B cell (primary cell): Measurements from ENCODE around the gene ZNRD2. TPM values are rescaled to one million over a fixed set of nuclear protein-coding genes. Genes with fewer than 3 reads are reported as not detected.

Source experiments
- ATAC-seq: fragments of 200-7000 bp; cut with Tn5 transposase; one replicate; pipeline ENCODE4 v1.10.0; 2021; ENCODE audit warnings: low read depth, mild to moderate bottlenecking, moderate number of reproducible peaks, moderate library complexity
- CTCF ChIA-PET: fragments of 350-600 bp; sonication (Branson Sonifier 250); formaldehyde crosslinking; loops from one replicate; lab custom pipeline; 2021; ENCODE audit warnings: antibody characterized with exemption, inconsistent platforms; lab: Charles Lee
- POLR2A ChIA-PET: fragments of 350-600 bp; sonication (Branson Sonifier 250); formaldehyde crosslinking; loops from one replicate; lab custom pipeline; 2021; ENCODE audit warnings: antibody characterized with exemption; lab: Charles Lee
- DNase-seq: peaks from one replicate; pipeline ENCODE4 v3.0.0; 2013
- H2AFZ ChIP-seq: 2 replicates; pipeline ENCODE4 v1.6.1; 2012; ENCODE audit warnings: mild to moderate bottlenecking, low read depth, low read length; ENCODE audit not compliant: insufficient read depth, poor library complexity, severe bottlenecking
- H3K27ac ChIP-seq, 2 donors: 1 replicate in 1 of 2; 2 replicates in 1 of 2; pipeline ENCODE4 v1.5.1; 2012 to 2013; ENCODE audit warnings: low read length in 2 of 2, mild to moderate bottlenecking in 2 of 2, moderate library complexity in 1 of 2
- H3K27me3 ChIP-seq, 4 experiments: fragments of 200-600 bp in 1 of 4; sonication (generic) in 1 of 4; replicated peaks in 1 of 4; 1 replicate in 2 of 4; 2 replicates in 2 of 4; pipeline versions ENCODE4 v1.6.1 to v1.7.0; 2013 to 2016; ENCODE audit warnings: low read length in 3 of 4, mild to moderate bottlenecking in 2 of 4, mixed read lengths in 1 of 4, moderate library complexity in 1 of 4; ENCODE audit not compliant: insufficient read depth in 4 of 4, control insufficient read depth in 3 of 4; ENCODE audit errors: control extremely low read depth in 1 of 4
- H3K36me3 ChIP-seq, 2 experiments: replicated peaks in 1 of 2; 1 replicate in 1 of 2; 2 replicates in 1 of 2; pipeline versions ENCODE4 v1.6.1 to v1.7.1; 2013; ENCODE audit warnings: low read length in 1 of 2; ENCODE audit not compliant: insufficient read depth in 2 of 2, control insufficient read depth in 1 of 2; ENCODE audit errors: control extremely low read depth in 1 of 2, extremely low read depth in 1 of 2
- H3K4me1 ChIP-seq, 2 donors: fragments of 200-600 bp in 1 of 2; sonication (generic) in 1 of 2; 1 replicate in 1 of 2; 2 replicates in 1 of 2; pipeline versions ENCODE4 v1.5.1 to v1.6.1; 2013 to 2017; ENCODE audit warnings: low read length in 2 of 2; ENCODE audit not compliant: control insufficient read depth in 2 of 2, insufficient read depth in 2 of 2
- H3K4me2 ChIP-seq: replicated peaks from 2 replicates; pipeline ENCODE3; 2012; ENCODE audit warnings: mild to moderate bottlenecking, low read depth, low read length; ENCODE audit not compliant: poor library complexity, severe bottlenecking
- H3K4me3 ChIP-seq, 5 experiments: fragments of 200-600 bp in 1 of 5; sonication (generic) in 1 of 5; 1 replicate in 3 of 5; 2 replicates in 2 of 5; pipeline versions ENCODE4 v1.5.1 to v1.7.0; 2011 to 2016; ENCODE audit warnings: low read length in 4 of 5, mild to moderate bottlenecking in 4 of 5, low read depth in 2 of 5, control low read depth in 1 of 5, moderate library complexity in 1 of 5; ENCODE audit not compliant: insufficient read depth in 1 of 5; ENCODE audit errors: control extremely low read depth in 1 of 5, extremely low read depth in 1 of 5
- H3K79me2 ChIP-seq: fragments of 200-600 bp; sonication (generic); one replicate; pipeline ENCODE4 v1.6.0; 2016; ENCODE audit warnings: low read length; ENCODE audit not compliant: control insufficient read depth, insufficient read depth
- H3K9ac ChIP-seq: fragments of 200-600 bp; sonication (generic); 2 replicates; pipeline ENCODE4 v1.6.1; 2017; ENCODE audit warnings: mild to moderate bottlenecking, low read length, moderate library complexity
- H3K9me3 ChIP-seq, 3 donors: one replicate each; pipeline versions ENCODE4 v1.6.1 to v1.7.1; 2013; ENCODE audit warnings: low read length in 2 of 3; ENCODE audit not compliant: control insufficient read depth in 2 of 3, insufficient read depth in 1 of 3; ENCODE audit errors: control extremely low read depth in 1 of 3
- H4K20me1 ChIP-seq: 2 replicates; pipeline ENCODE4 v1.6.0; 2012; ENCODE audit warnings: mild to moderate bottlenecking, low read length; ENCODE audit not compliant: insufficient read depth, control insufficient read depth, poor library complexity, severe bottlenecking
- H3K27ac Mint-ChIP-seq: one replicate; pipeline ENCODE4 v1.8.0; 2021; ENCODE audit warnings: mixed read lengths
- H3K27me3 Mint-ChIP-seq: one replicate; pipeline ENCODE4 v1.8.0; 2021; ENCODE audit warnings: mixed read lengths
- H3K4me1 Mint-ChIP-seq: one replicate; pipeline ENCODE4 v1.8.0; 2021; ENCODE audit warnings: mixed read lengths
- H3K4me3 Mint-ChIP-seq: one replicate; pipeline ENCODE4 v1.8.0; 2021; ENCODE audit warnings: mixed read lengths
- H3K9me3 Mint-ChIP-seq: one replicate; pipeline ENCODE4 v1.8.0; 2022; ENCODE audit warnings: mixed read lengths; ENCODE audit not compliant: insufficient read depth
- EZH2 ChIP-seq: IDR thresholded peaks from 2 replicates; pipeline ENCODE4 v1.6.1; 2012; ENCODE audit warnings: borderline replicate concordance, low read depth, mild to moderate bottlenecking, moderate library complexity, low read length; ENCODE audit not compliant: insufficient read depth, poor library complexity, severe bottlenecking
- WGBS: methylation state at CpG from one replicate; pipeline ENCODE4 v1.1.5; 2013; ENCODE audit warnings: missing lambda C conversion rate; ENCODE audit not compliant: insufficient coverage; 5-methylcytosine and 5-hydroxymethylcytosine counted together
- intact Hi-C: fragments of 100-400 bp; cut with micrococcal nuclease; formaldehyde crosslinking; loops from one replicate; pipeline ENCODE4 v1.10.0; 2022
- polyA plus RNA-seq: library from polyadenylated mRNA; depleted of rRNA; stranded (reverse); fragments of >200 nt; gene quantifications from 2 replicates; pipeline ENCODE4 v1.2.3, GENCODE V29; 2012
- small RNA-seq: library from RNA; depleted of rRNA; stranded (forward); fragments of <200 nt; gene quantifications from one replicate; pipeline ENCODE3, GENCODE V24; 2012; ENCODE audit warnings: low replicate concordance, low read depth; ENCODE audit not compliant: insufficient read length
- total RNA-seq, 2 donors: library from RNA; stranded (reverse); fragments of 120-200 nt in 1 of 2; gene quantifications; 1 replicate in 1 of 2; 2 replicates in 1 of 2; pipeline versions ENCODE4 v1.2.3 to v1.2.4, GENCODE V29; 2013 to 2022
- TF ChIP-seq, protein P1 (sequence below): fragments of 200-600 bp; IDR thresholded peaks from one replicate; pipeline ENCODE4 v1.8.0; 2022; ENCODE audit warnings: antibody characterized with exemption, mild to moderate bottlenecking

Gene ZNRD2
- total and polyA plus RNA-seq, 2 donors (not counting 1 experiment from before 2014, with no cell fraction given), result 22.1 to 112 TPM

DNA sequence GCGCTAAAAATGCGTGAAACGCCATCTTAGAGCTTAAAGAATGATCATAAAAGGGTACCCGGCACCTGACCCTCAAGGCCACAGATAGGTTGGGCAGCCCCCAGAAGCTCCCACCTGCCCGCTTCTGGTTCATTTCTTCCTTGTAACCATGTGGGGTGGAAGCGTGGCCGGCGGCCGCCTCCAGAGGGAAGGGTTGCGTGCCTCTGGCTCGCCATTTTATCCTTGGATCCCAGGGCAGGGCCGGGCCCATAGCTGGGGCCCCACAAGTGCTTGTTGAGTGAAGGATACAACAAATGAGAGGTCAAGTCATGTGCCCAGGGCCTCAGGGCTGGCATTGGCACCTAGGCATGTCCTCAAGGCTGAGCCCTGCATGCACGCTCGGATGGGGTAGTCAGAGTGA lies 51.2 kb downstream of the ZNRD2 start:
- Mint-ChIP-seq H3K27ac (no peak overlapping the region), H3K4me1 (peaks cover 24% of the 10 kb centered on the region), H3K9me3 (no peaks in the 10 kb centered on the region), H3K27me3 (no peaks in the 10 kb centered on the region), H3K4me3 (no peak overlapping the region)
- Histone ChIP-seq H4K20me1 (peaks cover 57% of the 10 kb centered on the region), H3K9me3 (no peaks in the 10 kb centered on the region), H3K4me1 (peaks cover 12 to 19% of the 10 kb centered on the region in 2 donors), H3K4me3 (no peak overlapping the region), H3K79me2 (peaks cover 76% of the 10 kb centered on the region), H2AFZ (no peak overlapping the region), H3K4me2 (no peak overlapping the region), H3K36me3 (peaks cover 0 to 81% of the 10 kb centered on the region in 2 experiments), H3K9ac (no peak overlapping the region), H3K27ac (no peak overlapping the region), H3K27me3 (no peaks in the 10 kb centered on the region)
- TF ChIP-seq, protein P1, sequence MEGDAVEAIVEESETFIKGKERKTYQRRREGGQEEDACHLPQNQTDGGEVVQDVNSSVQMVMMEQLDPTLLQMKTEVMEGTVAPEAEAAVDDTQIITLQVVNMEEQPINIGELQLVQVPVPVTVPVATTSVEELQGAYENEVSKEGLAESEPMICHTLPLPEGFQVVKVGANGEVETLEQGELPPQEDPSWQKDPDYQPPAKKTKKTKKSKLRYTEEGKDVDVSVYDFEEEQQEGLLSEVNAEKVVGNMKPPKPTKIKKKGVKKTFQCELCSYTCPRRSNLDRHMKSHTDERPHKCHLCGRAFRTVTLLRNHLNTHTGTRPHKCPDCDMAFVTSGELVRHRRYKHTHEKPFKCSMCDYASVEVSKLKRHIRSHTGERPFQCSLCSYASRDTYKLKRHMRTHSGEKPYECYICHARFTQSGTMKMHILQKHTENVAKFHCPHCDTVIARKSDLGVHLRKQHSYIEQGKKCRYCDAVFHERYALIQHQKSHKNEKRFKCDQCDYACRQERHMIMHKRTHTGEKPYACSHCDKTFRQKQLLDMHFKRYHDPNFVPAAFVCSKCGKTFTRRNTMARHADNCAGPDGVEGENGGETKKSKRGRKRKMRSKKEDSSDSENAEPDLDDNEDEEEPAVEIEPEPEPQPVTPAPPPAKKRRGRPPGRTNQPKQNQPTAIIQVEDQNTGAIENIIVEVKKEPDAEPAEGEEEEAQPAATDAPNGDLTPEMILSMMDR, result no peak
- TF ChIP-seq EZH2, result no peak
- intact Hi-C loops, result no loop called here
- ATAC-seq (no peak), DNase-seq (no peak)
- ChIA-PET CTCF (interaction anchor here (0.8 to 2.3 kb wide), 3 partner anchors 84 to 195 kb away, joined by 3 to 7 read pairs (median 3); partner anchors contain the start of gene KAT5), POLR2A (interaction anchor here (0.6 kb wide), 1 partner anchor 630 kb away, joined by 5 read pairs; no protein-coding TSS in a partner anchor)
- 96% methylated on average over 11 of the region's 14 CpGs for WGBS

Small RNAs within 50 kb of the gene (small RNA-seq; reads per million reads assigned to genes)
- not detected for gene AP001362.1

Other genes starting within 250 kb of the ZNRD2 start
- gene DPF2, start 236.6 kb upstream of the ZNRD2 start, total RNA-seq, result 122 and 124 TPM in 2 replicates
- 40.9 and 66.8 TPM in 2 replicates for gene DPF2, start 236.6 kb upstream of the ZNRD2 start, polyA plus RNA-seq
- gene TIGD3, start 215.7 kb upstream of the ZNRD2 start, total RNA-seq, result 6.1 and 7.5 TPM in 2 replicates
- 2.7 and 3.8 TPM in 2 replicates for gene TIGD3, start 215.7 kb upstream of the ZNRD2 start, polyA plus RNA-seq
- 16.4 and 18.2 TPM in 2 replicates for gene SLC25A45, start 187.8 kb upstream of the ZNRD2 start, total RNA-seq
- 50.8 and 80.6 TPM in 2 replicates for gene SLC25A45, start 187.8 kb upstream of the ZNRD2 start, polyA plus RNA-seq
- 73.6 and 82.5 TPM in 2 replicates for gene FRMD8, start 183.8 kb upstream of the ZNRD2 start, total RNA-seq
- gene FRMD8, start 183.8 kb upstream of the ZNRD2 start, polyA plus RNA-seq, result 35.1 and 44.3 TPM in 2 replicates
- gene NEAT1, start 147.7 kb upstream of the ZNRD2 start, total RNA-seq, result 1,620 and 1,642 TPM in 2 replicates
- gene NEAT1, start 147.7 kb upstream of the ZNRD2 start, polyA plus RNA-seq, result 66.7 and 127 TPM in 2 replicates
- 32,417 and 34,445 TPM in 2 replicates for gene MALAT1, start 71.4 kb upstream of the ZNRD2 start, total RNA-seq
- 461 and 646 TPM in 2 replicates for gene MALAT1, start 71.4 kb upstream of the ZNRD2 start, polyA plus RNA-seq
- gene SCYL1, start 45.4 kb upstream of the ZNRD2 start, total RNA-seq, result 72.3 and 85.5 TPM in 2 replicates
- gene SCYL1, start 45.4 kb upstream of the ZNRD2 start, polyA plus RNA-seq, result 76.1 and 76.5 TPM in 2 replicates
- gene LTBP3, start 12.1 kb upstream of the ZNRD2 start, total RNA-seq, result 69.0 and 69.7 TPM in 2 replicates
- gene LTBP3, start 12.1 kb upstream of the ZNRD2 start, polyA plus RNA-seq, result 65.1 and 84.8 TPM in 2 replicates
- gene FAM89B, start 2.1 kb downstream of the ZNRD2 start, total RNA-seq, result 29.7 and 30.4 TPM in 2 replicates
- gene FAM89B, start 2.1 kb downstream of the ZNRD2 start, polyA plus RNA-seq, result 35.1 and 50.2 TPM in 2 replicates
- 202 and 224 TPM in 2 replicates for gene EHBP1L1, start 5.6 kb downstream of the ZNRD2 start, total RNA-seq
- 279 and 313 TPM in 2 replicates for gene EHBP1L1, start 5.6 kb downstream of the ZNRD2 start, polyA plus RNA-seq
- 3.5 and 3.9 TPM in 2 replicates for gene KCNK7, start 25.3 kb downstream of the ZNRD2 start, total RNA-seq
- gene KCNK7, start 25.3 kb downstream of the ZNRD2 start, polyA plus RNA-seq, result 2.2 and 5.8 TPM in 2 replicates
- gene MAP3K11, start 43.7 kb downstream of the ZNRD2 start, total RNA-seq, result 97.2 and 99.7 TPM in 2 replicates
- 40.7 and 67.3 TPM in 2 replicates for gene MAP3K11, start 43.7 kb downstream of the ZNRD2 start, polyA plus RNA-seq
- gene PCNX3, start 45.3 kb downstream of the ZNRD2 start, total RNA-seq, result 61.4 and 61.5 TPM in 2 replicates
- 56.1 and 62.8 TPM in 2 replicates for gene PCNX3, start 45.3 kb downstream of the ZNRD2 start, polyA plus RNA-seq
- gene SIPA1, start 67.6 kb downstream of the ZNRD2 start, total RNA-seq, result 448 and 461 TPM in 2 replicates
- 308 and 314 TPM in 2 replicates for gene SIPA1, start 67.6 kb downstream of the ZNRD2 start, polyA plus RNA-seq
- 154 and 160 TPM in 2 replicates for gene RELA, start 92.4 kb downstream of the ZNRD2 start, total RNA-seq
- gene RELA, start 92.4 kb downstream of the ZNRD2 start, polyA plus RNA-seq, result 124 and 188 TPM in 2 replicates
- gene KAT5, start 141.8 kb downstream of the ZNRD2 start, total RNA-seq, result 134 and 142 TPM in 2 replicates
- 84.6 and 131 TPM in 2 replicates for gene KAT5, start 141.8 kb downstream of the ZNRD2 start, polyA plus RNA-seq
- gene RNASEH2C, start 150.3 kb downstream of the ZNRD2 start, total RNA-seq, result 75.3 and 81.6 TPM in 2 replicates
- 71.6 and 95.0 TPM in 2 replicates for gene RNASEH2C, start 150.3 kb downstream of the ZNRD2 start, polyA plus RNA-seq
- gene AP5B1, start 210.5 kb downstream of the ZNRD2 start, total RNA-seq, result 25.2 and 26.3 TPM in 2 replicates
- gene AP5B1, start 210.5 kb downstream of the ZNRD2 start, polyA plus RNA-seq, result 9.4 and 9.6 TPM in 2 replicates
- 0.15 and 0.17 TPM in 2 replicates for gene OVOL1, start 216.6 kb downstream of the ZNRD2 start, total RNA-seq
- 0.09 and 0.66 TPM in 2 replicates for gene OVOL1, start 216.6 kb downstream of the ZNRD2 start, polyA plus RNA-seq